Astrocyte of the spinal cord (primary cell): ENCODE measurements around the gene NOTCH4.

ENCODE experiments used
- DNase-seq: peaks from one replicate; pipeline ENCODE4 v3.0.0; 2011; ENCODE audit warnings: low read depth, low spot score
- H3K4me3 ChIP-seq: 2 replicates; pipeline ENCODE4 v1.5.1; 2011; ENCODE audit warnings: low read depth, mild to moderate bottlenecking, low read length, moderate library complexity
- in situ Hi-C: cut with HindIII; loops from 2 replicates; pipeline ENCODE4 v1.10.0; 2017; ENCODE audit warnings: low sequenced_read_pairs
- TF ChIP-seq, protein P1 (sequence below): IDR thresholded peaks from 2 replicates; pipeline ENCODE4 v1.5.1; 2012; ENCODE audit warnings: low read depth, mild to moderate bottlenecking, low read length, inconsistent platforms

The NOTCH4 gene

DNA sequence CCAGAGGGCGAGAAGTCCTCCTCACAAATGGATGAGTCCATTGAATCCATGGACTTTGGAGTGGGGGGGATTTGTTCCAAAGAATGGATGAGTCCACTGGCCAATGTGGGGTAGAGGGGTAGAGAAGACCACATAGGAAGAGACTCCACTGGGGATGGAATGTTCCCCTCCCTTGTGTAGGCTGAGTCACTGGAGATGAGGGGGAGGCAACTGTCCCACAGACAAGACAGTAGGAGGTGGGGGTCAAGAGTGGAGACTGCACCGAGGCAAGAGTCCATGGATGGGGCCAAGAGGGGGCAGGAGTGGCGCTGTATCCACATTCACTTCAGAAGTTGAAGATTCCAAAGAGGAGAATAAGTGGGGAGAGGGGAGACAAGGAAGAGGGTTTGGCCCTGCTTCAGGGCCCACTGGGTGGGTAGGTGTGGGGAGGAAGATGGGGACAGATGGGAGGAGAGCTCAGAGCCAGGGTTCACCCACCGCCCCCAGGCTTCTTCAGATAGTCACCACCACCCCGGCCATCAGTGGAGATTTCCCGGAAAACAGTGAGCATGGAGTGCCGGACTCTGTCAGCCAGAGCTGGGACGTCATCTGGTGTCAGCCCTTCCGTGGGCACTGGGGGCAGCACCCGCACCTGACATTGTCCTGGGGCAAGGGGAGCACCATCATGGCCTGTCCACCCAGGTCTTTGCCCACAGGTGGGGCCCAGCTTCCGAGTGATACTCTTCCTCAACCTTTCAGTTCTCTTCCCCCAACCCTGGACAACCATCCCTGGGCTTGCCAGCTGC, 54.9 kb downstream of the NOTCH4 start:
- DNase-seq = no peak
- no peak overlapping the region for H3K4me3 ChIP-seq
- in situ Hi-C loops = no loop called here
- TF ChIP-seq, protein P1, sequence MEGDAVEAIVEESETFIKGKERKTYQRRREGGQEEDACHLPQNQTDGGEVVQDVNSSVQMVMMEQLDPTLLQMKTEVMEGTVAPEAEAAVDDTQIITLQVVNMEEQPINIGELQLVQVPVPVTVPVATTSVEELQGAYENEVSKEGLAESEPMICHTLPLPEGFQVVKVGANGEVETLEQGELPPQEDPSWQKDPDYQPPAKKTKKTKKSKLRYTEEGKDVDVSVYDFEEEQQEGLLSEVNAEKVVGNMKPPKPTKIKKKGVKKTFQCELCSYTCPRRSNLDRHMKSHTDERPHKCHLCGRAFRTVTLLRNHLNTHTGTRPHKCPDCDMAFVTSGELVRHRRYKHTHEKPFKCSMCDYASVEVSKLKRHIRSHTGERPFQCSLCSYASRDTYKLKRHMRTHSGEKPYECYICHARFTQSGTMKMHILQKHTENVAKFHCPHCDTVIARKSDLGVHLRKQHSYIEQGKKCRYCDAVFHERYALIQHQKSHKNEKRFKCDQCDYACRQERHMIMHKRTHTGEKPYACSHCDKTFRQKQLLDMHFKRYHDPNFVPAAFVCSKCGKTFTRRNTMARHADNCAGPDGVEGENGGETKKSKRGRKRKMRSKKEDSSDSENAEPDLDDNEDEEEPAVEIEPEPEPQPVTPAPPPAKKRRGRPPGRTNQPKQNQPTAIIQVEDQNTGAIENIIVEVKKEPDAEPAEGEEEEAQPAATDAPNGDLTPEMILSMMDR = no peak

DNA sequence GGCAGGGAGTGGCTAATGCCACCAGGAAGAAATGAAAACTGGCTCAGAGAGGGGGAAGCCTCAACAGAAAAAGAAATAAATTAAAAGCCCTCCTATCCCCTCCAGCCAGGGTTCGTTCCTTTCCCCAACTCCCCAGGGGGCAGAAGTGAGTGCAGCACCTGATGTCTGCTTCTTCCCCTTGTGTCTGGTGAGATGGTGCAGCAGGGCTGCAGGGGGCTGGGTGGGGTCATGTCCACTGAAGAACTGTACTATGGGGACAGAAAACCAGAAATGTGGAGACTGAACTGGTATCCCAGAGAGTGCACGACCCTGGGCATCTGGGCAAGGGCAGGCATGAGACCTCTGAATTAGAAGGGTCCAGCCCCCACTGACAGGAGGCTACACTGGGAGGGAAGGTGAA, 55.5 kb downstream of the NOTCH4 start:
- no peak for DNase-seq
- TF ChIP-seq, protein P1 = no peak
- no peak overlapping the region for H3K4me3 ChIP-seq
- in situ Hi-C loops = no loop called here

DNA sequence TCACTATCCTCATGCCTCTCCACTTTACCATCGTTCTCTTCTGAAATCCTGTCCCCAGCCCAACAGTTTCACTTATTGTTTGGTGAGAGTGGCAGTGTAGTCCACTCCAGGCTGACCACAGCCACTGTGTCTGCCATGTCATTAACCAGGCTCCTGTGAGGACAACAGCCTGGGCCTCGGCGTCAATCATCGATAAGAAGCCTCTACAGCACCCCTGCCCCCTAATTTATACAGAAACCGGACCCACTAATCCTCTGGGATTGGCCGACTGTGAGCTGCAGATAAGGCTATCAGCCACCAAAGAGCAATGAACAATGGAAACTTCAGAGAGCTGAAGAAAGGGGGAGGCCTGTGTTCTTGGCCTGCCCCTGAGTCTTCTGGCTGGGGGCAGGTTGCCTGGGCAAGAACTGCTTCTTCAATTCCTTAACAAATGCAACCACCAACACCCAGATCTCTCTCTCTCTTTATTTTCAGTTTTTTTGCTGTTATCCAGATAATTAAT, 56.1 kb downstream of the NOTCH4 start:
- TF ChIP-seq, protein P1 = no peak

DNA sequence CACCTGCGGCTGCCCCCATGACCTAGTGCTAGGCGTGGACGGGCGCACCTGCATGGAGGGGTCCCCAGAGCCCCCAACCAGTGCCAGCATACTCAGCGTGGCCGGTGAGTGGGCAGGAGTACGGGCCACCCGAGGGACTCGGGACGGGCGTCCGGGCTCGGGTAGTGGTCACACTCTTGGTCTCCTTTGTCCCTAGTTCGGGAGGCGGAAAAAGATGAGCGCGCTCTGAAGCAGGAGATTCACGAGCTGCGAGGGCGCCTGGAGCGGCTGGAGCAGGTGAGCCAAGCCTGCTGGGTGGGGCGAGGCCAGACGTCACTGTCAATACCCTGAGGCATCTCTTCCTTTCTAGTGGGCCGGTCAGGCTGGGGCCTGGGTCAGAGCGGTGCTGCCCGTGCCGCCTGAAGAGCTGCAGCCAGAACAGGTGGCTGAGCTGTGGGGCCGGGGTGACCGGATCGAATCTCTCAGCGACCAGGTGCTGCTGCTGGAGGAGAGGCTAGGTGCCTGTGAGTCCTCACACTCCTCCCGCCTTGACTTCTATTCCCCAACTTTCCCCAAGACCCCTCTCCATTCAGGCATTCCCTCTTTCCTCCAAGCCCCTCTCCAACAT, 56.6 kb downstream of the NOTCH4 start:
- DNase-seq = no peak
- in situ Hi-C loops = no loop called here
- TF ChIP-seq, protein P1 = no peak
- no peak overlapping the region for H3K4me3 ChIP-seq

More for the DNA sequence above, 56.1 kb downstream of the NOTCH4 start:
- no peak for DNase-seq
- in situ Hi-C loops = no loop called here
- no peak overlapping the region for H3K4me3 ChIP-seq

DNA sequence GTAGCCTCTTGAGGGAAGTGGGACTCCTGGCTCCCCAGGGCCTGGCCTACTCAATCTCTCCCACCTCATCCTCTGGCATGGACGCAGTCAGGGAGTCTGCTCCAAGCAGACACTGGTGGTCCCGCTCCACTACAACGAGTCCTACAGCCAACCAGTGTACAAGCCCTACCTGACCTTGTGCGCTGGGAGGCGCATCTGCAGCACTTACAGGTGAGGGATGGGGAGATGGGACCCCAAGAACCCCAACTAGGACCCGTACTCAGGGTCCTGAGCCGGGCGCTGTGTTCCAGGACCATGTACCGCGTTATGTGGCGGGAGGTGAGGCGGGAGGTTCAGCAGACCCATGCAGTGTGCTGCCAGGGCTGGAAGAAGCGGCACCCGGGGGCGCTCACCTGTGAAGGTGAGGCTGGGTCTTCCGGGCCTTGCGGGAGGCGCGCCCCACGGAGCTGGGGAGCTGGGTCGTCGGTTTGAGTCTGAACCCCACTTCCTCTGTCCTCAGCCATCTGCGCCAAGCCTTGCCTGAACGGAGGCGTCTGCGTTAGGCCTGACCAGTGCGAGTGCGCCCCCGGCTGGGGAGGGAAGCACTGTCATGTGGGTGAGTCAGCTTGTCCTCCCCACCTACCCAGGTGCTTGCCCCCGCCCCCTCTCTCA, 57.3 kb downstream of the NOTCH4 start:
- no peak for DNase-seq
- TF ChIP-seq, protein P1 = no peak
- in situ Hi-C loops = no loop called here

DNA sequence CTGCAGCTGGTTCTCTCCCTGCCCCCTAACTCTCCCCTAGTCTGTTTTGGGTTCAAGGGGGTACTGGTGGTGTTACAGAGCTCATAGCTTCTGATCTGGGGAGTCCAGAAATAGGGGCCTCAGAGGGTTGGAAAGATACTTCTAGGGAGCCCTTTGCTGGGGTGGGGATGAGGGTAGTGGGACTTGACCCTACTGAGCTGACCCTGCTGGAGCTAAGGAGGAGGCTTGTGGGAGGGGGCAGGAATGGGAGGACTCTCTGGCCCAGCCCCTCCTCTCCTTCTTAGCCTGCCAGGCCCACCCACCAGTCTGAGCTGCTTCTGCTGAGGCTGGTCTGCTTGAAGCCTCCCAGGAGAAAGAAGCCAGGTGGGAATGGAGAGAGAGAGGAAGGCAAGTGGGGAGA, 59.6 kb downstream of the NOTCH4 start, which contains the start of gene EGFL8:
Gene EGFL8, plus strand, starts transcription at position 301 of the 400 bp plus-strand sequence. CDS start 1,571 bp downstream, outside the sequence.
- in situ Hi-C loops = no loop called here
- no peak for DNase-seq
- H3K4me3 ChIP-seq = no peak within 1 kb of the TSS
- TF ChIP-seq, protein P1 = no peak

More for the DNA sequence above, 57.3 kb downstream of the NOTCH4 start:
- no peak overlapping the region for H3K4me3 ChIP-seq
